ENCODE results near the gene CACNA1B. TPM values are rescaled to one million over a fixed set of nuclear protein-coding genes. Genes with fewer than 3 reads are reported as not detected.

The CACNA1B gene
- total and polyA plus RNA-seq, 4 donors = 0.01 to 0.20 (median 0.09) TPM; not detected in 1

- Histone ChIP-seq H3K4me1 (ENCODE audit: control insufficient read depth in 5 of 5, insufficient read depth in 5 of 5, low read length in 5 of 5) (no peaks in the 10 kb centered on the region), H3K4me3 (no peak overlapping the region), H3K27me3 (ENCODE audit: control insufficient read depth in 3 of 3, insufficient read depth in 3 of 3, low read length in 2 of 3) (no peaks in the 10 kb centered on the region), H3K27ac (ENCODE audit: low read depth in 1 of 2, low read length in 1 of 2) (no peak overlapping the region), H3K9me3 (ENCODE audit: control insufficient read depth in 4 of 4, insufficient read depth in 3 of 4, low read length in 3 of 4) (peaks cover 0 to 2% (median 0%) of the 10 kb centered on the region in 4 donors), H3K36me3 (ENCODE audit: control insufficient read depth in 4 of 4, insufficient read depth in 4 of 4, low read length in 4 of 4) (no peaks in the 10 kb centered on the region), H3K9ac (ENCODE audit: insufficient read depth in 1 of 2, low read length in 2 of 2) (no peak overlapping the region)
- WGBS, 2 donors = 55 to 71% methylated on average over 6 of the region's 6 CpGs
- DNase-seq (no peak), ATAC-seq (ENCODE audit: insufficient read depth, low FRiP score) (no peak)
- no peak for TF ChIP-seq CTCF (IDR thresholded peaks at IDR 0.05; ENCODE audit: control extremely low read depth, extremely low read depth)
Observed at GRCh38 chr9:138103111-138103848, 225.7 kb downstream of the CACNA1B start.

- H3K4me3 ChIP-seq = no peak overlapping the region
- WGBS, 2 donors = 69 to 75% methylated on average over 3 of the region's 3 CpGs
- H3K36me3 ChIP-seq (ENCODE audit: control insufficient read depth in 4 of 4, insufficient read depth in 4 of 4, low read length in 4 of 4) = no peaks in the 10 kb centered on the region
- DNase-seq (no peak), ATAC-seq (ENCODE audit: insufficient read depth, low FRiP score) (no peak)
- no peak overlapping the region for H3K27ac ChIP-seq (ENCODE audit: low read depth in 1 of 2, low read length in 1 of 2)
- no peaks in the 10 kb centered on the region for H3K27me3 ChIP-seq (ENCODE audit: control insufficient read depth in 3 of 3, insufficient read depth in 3 of 3, low read length in 2 of 3)
- H3K9ac ChIP-seq (ENCODE audit: insufficient read depth in 1 of 2, low read length in 2 of 2) = no peak overlapping the region
- TF ChIP-seq CTCF (IDR thresholded peaks at IDR 0.05; ENCODE audit: control extremely low read depth, extremely low read depth) = no peak
- H3K9me3 ChIP-seq (ENCODE audit: control insufficient read depth in 4 of 4, insufficient read depth in 3 of 4, low read length in 3 of 4) = peaks cover 0 to 2% (median 0%) of the 10 kb centered on the region in 4 donors
- no peaks in the 10 kb centered on the region for H3K4me1 ChIP-seq (ENCODE audit: control insufficient read depth in 5 of 5, insufficient read depth in 5 of 5, low read length in 5 of 5)
Observed at GRCh38 chr9:138103849-138104206, 226.2 kb downstream of the CACNA1B start.

- Histone ChIP-seq H3K9me3 (ENCODE audit: control insufficient read depth in 4 of 4, insufficient read depth in 3 of 4, low read length in 3 of 4) (peaks cover 0 to 2% (median 0%) of the 10 kb centered on the region in 4 donors), H3K36me3 (ENCODE audit: control insufficient read depth in 4 of 4, insufficient read depth in 4 of 4, low read length in 4 of 4) (no peaks in the 10 kb centered on the region), H3K9ac (ENCODE audit: insufficient read depth in 1 of 2, low read length in 2 of 2) (no peak overlapping the region), H3K4me3 (no peak overlapping the region), H3K27ac (ENCODE audit: low read depth in 1 of 2, low read length in 1 of 2) (no peak overlapping the region), H3K4me1 (ENCODE audit: control insufficient read depth in 5 of 5, insufficient read depth in 5 of 5, low read length in 5 of 5) (no peaks in the 10 kb centered on the region), H3K27me3 (ENCODE audit: control insufficient read depth in 3 of 3, insufficient read depth in 3 of 3, low read length in 2 of 3) (no peaks in the 10 kb centered on the region)
- no peak for ATAC-seq (ENCODE audit: insufficient read depth, low FRiP score)
- TF ChIP-seq CTCF (IDR thresholded peaks at IDR 0.05; ENCODE audit: control extremely low read depth, extremely low read depth) = no peak
- no peak for DNase-seq
- 68 to 81% methylated on average over 13 to 14 of the region's 14 CpGs for WGBS, 2 donors
Observed at GRCh38 chr9:138104251-138105122, 226.9 kb downstream of the CACNA1B start.

Data from lung (tissue), 12 donors.